HepG2 (cell line): ENCODE results near the gene PDE3B. TPM values are rescaled to one million over a fixed set of nuclear protein-coding genes. Genes with fewer than 3 reads are reported as not detected.
"Not testable (repeated sequence)": the region's sequence is repeated elsewhere in the genome, so short reads cannot be mapped to it uniquely, and the experiment has no call there.

Experiments
- ATAC-seq: fragments of 200-7000 bp; cut with Tn5 transposase; 3 replicates; pipeline ENCODE4 v1.9.1; 2020; ENCODE audit warnings: mild to moderate bottlenecking, moderate library complexity
- BruUV-seq: library from RNA; stranded (reverse); fragments of 400-500 nt; replicated peaks from 2 replicates; lab custom pipeline; 2021; lab: Mats Ljungman, UMichigan
- CTCF ChIA-PET: fragments of 300-600 bp; formaldehyde crosslinking; extraction: SDS; loops from one replicate; lab custom pipeline; 2021; ENCODE audit warnings: low total read pairs, inconsistent platforms, low intra/inter-chr PET ratio; lab: Yijun Ruan, JAX
- POLR2A ChIA-PET: fragments of 350-600 bp; sonication (Branson Sonifier 250); formaldehyde crosslinking; loops from one replicate; lab custom pipeline; 2020; ENCODE audit warnings: antibody characterized with exemption, inconsistent platforms; lab: Yijun Ruan, JAX
- DNase-seq: peaks from one replicate; pipeline ENCODE4 v3.0.0-alpha.2; 2015; ENCODE audit warnings: low spot score
- FAIRE-seq: peaks from 3 replicates; lab custom pipeline; 2011; peaks lifted over from hg19 to GRCh38; lab: Jason Lieb, UNC
- H2AFZ ChIP-seq: one replicate; pipeline ENCODE4 v1.6.1; 2011; ENCODE audit warnings: low read length, inconsistent platforms
- H3K27ac ChIP-seq: fragments of 300-600 bp; 3 replicates; pipeline ENCODE4 v1.8.0; 2011; ENCODE audit warnings: mixed run types, mild to moderate bottlenecking, mixed read lengths, low read length, inconsistent platforms; ENCODE audit not compliant: insufficient read depth; ENCODE audit errors: extremely low read length
- H3K27me3 ChIP-seq, 2 experiments: fragments of 200-600 bp in 1 of 2; 2 replicates in 1 of 2; 3 replicates in 1 of 2; pipeline versions ENCODE4 v1.6.0 to v1.8.0; 2011; ENCODE audit warnings: low read length in 2 of 2, mild to moderate bottlenecking in 2 of 2, moderate library complexity in 2 of 2, inconsistent platforms in 1 of 2; ENCODE audit not compliant: insufficient read depth in 2 of 2, control insufficient read depth in 1 of 2
- H3K36me3 ChIP-seq, 2 experiments: fragments of 200-600 bp in 1 of 2; replicated peaks in 1 of 2; 2 replicates in 1 of 2; 3 replicates in 1 of 2; pipeline versions ENCODE4 v1.5.1 to v1.8.0; 2011; ENCODE audit warnings: low read length in 2 of 2, inconsistent platforms in 1 of 2; ENCODE audit not compliant: insufficient read depth in 2 of 2, control insufficient read depth in 1 of 2
- H3K4me1 ChIP-seq: 2 replicates; pipeline ENCODE4 v1.5.1; 2012; ENCODE audit warnings: low read length, inconsistent platforms; ENCODE audit not compliant: insufficient read depth
- H3K4me2 ChIP-seq: 2 replicates; pipeline ENCODE4 v1.6.0; 2011; ENCODE audit warnings: low read depth, low read length, inconsistent platforms
- H3K4me3 ChIP-seq, 3 experiments: fragments of 200-600 bp in 1 of 3; sonication (generic), shearing (Covaris generic) in 1 of 3; replicated peaks in 1 of 3; 2 replicates each; pipeline ENCODE4 v1.5.1; 2011 to 2016; ENCODE audit warnings: low read length in 3 of 3, inconsistent platforms in 2 of 3, low read depth in 2 of 3, mild to moderate bottlenecking in 2 of 3, control low read depth in 1 of 3, mixed read lengths in 1 of 3; ENCODE audit not compliant: insufficient read depth in 1 of 3
- H3K79me2 ChIP-seq: one replicate; pipeline ENCODE4 v1.6.1; 2011; ENCODE audit warnings: low read length, inconsistent platforms; ENCODE audit not compliant: insufficient read depth
- H3K9ac ChIP-seq: 2 replicates; pipeline ENCODE4 v1.6.0; 2011; ENCODE audit warnings: mild to moderate bottlenecking, low read depth, low read length, inconsistent platforms; ENCODE audit not compliant: insufficient read depth
- H3K9me3 ChIP-seq: 2 replicates; pipeline ENCODE4 v1.5.1; 2012; ENCODE audit warnings: mild to moderate bottlenecking, low read length
- H4K20me1 ChIP-seq: 2 replicates; pipeline ENCODE4 v1.6.0; 2011; ENCODE audit warnings: inconsistent platforms, mild to moderate bottlenecking, low read length, moderate library complexity; ENCODE audit not compliant: insufficient read depth
- GATAD2A ChIP-seq: IDR thresholded peaks from 2 replicates; pipeline ENCODE4 v1.6.1; 2016
- GZF1 ChIP-seq: sonication (generic); formaldehyde crosslinking; IDR thresholded peaks from 2 replicates; pipeline ENCODE4 v1.5.1; 2020; ENCODE audit warnings: mild to moderate bottlenecking, missing genetic modification reagents
- HMGA1 ChIP-seq: sonication (generic); formaldehyde crosslinking; conservative IDR thresholded peaks from 2 replicates; pipeline ENCODE4 v1.4.0; 2020; ENCODE audit warnings: missing genetic modification reagents
- ZNF572 ChIP-seq: sonication (generic); formaldehyde crosslinking; IDR thresholded peaks from 2 replicates; pipeline ENCODE4 v1.5.1; 2020; ENCODE audit warnings: mild to moderate bottlenecking, missing genetic modification reagents
- WGBS: methylation state at CpG from one replicate; pipeline ENCODE4 v1.1.6; 2017; ENCODE audit warnings: low lambda C conversion rate; 5-methylcytosine and 5-hydroxymethylcytosine counted together
- in situ Hi-C: cut with HindIII; loops from 2 replicates; pipeline ENCODE4 v1.10.0; 2017; ENCODE audit warnings: low pct_unique_long_range_greater_than_20kb; ENCODE audit not compliant: extremely low pct_ligation_motif_present
- intact Hi-C: fragments of 100-400 bp; cut with micrococcal nuclease; formaldehyde crosslinking; loops from one replicate; pipeline ENCODE4 v1.10.0; 2022; ENCODE audit not compliant: unreplicated experiment
- polyA plus RNA-seq, 8 experiments: library from polyadenylated mRNA; depleted of rRNA in 3 of 8; stranded (reverse) in 7 of 8; unstranded in 1 of 8; fragments of >200 nt; fragmentation: Illumina TruSeq in 4 of 8; extraction: Trizol in 4 of 8; gene quantifications; 2 replicates each; pipeline versions ENCODE4 v1.2.1 to v1.2.3, GENCODE V29; 2011 to 2016; ENCODE audit warnings: low read depth in 4 of 8, missing spikeins in 1 of 8, mixed read lengths in 1 of 8; ENCODE audit not compliant: insufficient read depth in 1 of 8
- total RNA-seq, 5 experiments: library from RNA; depleted of rRNA; stranded (reverse); fragments of >200 nt; fragmentation: Illumina TruSeq; extraction: Trizol; gene quantifications; 2 replicates each; pipeline ENCODE4 v1.2.3, GENCODE V29; 2016; ENCODE audit warnings: low read depth in 1 of 5
- TF ChIP-seq, protein P1 (sequence below): sonication (generic); formaldehyde crosslinking; IDR thresholded peaks from 2 replicates; pipeline ENCODE4 v1.8.0; 2022; ENCODE audit warnings: mild to moderate bottlenecking, missing genetic modification reagents
- TF ChIP-seq, protein P2 (sequence below): sonication (generic); formaldehyde crosslinking; IDR thresholded peaks from 2 replicates; pipeline ENCODE4 v1.5.0; 2020; ENCODE audit warnings: mild to moderate bottlenecking, low read depth, missing genetic modification reagents, borderline replicate concordance
- TF ChIP-seq, protein P3 (sequence below): sonication (generic); formaldehyde crosslinking; IDR thresholded peaks from 2 replicates; pipeline ENCODE4 v1.4.0; 2020; ENCODE audit warnings: missing genetic modification reagents

PDE3B gene
- total and polyA plus RNA-seq, 2 of the 13 experiments (the other 11 are each of a cell fraction or from before 2014, with no cell fraction given), result 14.1 to 26.5 TPM

DNA sequence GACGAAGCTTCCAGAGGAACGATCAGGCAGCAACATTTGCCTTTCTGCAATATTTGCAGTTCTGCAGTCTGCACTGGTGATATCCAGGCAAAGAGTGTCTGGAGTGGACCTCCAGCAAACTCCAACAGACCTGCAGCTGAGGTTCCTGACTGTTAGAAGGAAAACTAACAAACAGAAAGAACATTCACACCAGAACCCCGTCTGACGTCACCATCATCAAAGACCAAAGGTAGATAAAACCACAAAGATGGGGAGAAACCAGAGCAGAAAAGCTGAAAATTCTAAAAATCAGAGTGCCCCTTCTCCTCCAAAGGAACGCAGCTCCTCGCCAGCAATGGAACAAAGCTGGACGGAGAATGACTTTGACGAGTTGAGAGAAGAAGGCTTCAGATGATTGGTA is 134.9 kb downstream of the PDE3B start:
- ATAC-seq, CTCF ChIA-PET: not testable (repeated sequence)

DNA sequence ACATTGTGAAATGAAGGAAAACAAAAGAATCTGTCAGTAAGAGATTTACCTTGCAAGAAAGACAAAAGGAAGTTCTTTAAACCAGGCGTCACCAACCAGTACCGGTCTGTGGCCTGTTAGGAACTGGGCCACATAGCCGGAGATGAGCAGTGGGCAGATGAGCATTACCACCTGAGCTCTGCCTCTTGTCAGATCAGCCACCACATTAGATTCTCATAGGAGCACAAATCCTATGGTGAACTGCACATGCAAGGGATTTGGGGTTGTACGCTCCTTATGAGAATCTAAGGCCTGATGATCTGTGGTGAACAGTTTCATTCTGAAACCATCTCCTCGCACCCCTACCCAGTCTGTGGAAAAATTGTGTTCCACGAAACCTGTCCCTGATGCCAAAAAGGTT is 140.2 kb downstream of the PDE3B start:
- H3K27ac ChIP-seq, result no peak overlapping the region
- H3K4me1 ChIP-seq, result no peaks in the 10 kb centered on the region
- intact Hi-C loops, result no loop called here
- H3K9ac ChIP-seq, result no peak overlapping the region
- no peak for ATAC-seq
- no peaks in the 10 kb centered on the region for H4K20me1 ChIP-seq
- H3K4me2 ChIP-seq, result no peak overlapping the region
- no peaks in the 10 kb centered on the region for H3K79me2 ChIP-seq
- BruUV-seq, result no TSS peak
- no peak for DNase-seq
- CTCF ChIA-PET, result no interaction called here
- no peaks in the 10 kb centered on the region for H3K9me3 ChIP-seq
- WGBS, result 96% methylated on average over 6 of the region's 6 CpGs
- H3K27me3 ChIP-seq, result no peaks in the 10 kb centered on the region
- FAIRE-seq, result no peak
- in situ Hi-C loops, result no loop called here
- no peak overlapping the region for H3K4me3 ChIP-seq
- POLR2A ChIA-PET, result no interaction called here
- no peak for TF ChIP-seq GATAD2A (CRISPR knock-in tag)
- TF ChIP-seq ZNF572 (CRISPR knock-in tag), result no peak
- TF ChIP-seq, protein P1, sequence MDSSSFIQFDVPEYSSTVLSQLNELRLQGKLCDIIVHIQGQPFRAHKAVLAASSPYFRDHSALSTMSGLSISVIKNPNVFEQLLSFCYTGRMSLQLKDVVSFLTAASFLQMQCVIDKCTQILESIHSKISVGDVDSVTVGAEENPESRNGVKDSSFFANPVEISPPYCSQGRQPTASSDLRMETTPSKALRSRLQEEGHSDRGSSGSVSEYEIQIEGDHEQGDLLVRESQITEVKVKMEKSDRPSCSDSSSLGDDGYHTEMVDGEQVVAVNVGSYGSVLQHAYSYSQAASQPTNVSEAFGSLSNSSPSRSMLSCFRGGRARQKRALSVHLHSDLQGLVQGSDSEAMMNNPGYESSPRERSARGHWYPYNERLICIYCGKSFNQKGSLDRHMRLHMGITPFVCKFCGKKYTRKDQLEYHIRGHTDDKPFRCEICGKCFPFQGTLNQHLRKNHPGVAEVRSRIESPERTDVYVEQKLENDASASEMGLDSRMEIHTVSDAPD (CRISPR knock-in tag), result no peak
- TF ChIP-seq, protein P2, sequence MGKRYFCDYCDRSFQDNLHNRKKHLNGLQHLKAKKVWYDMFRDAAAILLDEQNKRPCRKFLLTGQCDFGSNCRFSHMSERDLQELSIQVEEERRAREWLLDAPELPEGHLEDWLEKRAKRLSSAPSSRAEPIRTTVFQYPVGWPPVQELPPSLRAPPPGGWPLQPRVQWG (CRISPR knock-in tag), result no peak
- TF ChIP-seq HMGA1 (CRISPR knock-in tag), result no peak
- TF ChIP-seq, protein P3, sequence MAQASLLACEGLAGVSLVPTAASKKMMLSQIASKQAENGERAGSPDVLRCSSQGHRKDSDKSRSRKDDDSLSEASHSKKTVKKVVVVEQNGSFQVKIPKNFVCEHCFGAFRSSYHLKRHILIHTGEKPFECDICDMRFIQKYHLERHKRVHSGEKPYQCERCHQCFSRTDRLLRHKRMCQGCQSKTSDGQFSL (CRISPR knock-in tag), result no peak
- TF ChIP-seq GZF1 (CRISPR knock-in tag), result no peak
- H2AFZ ChIP-seq, result no peak overlapping the region
- H3K36me3 ChIP-seq, result no peaks in the 10 kb centered on the region

More for the DNA sequence above, 134.9 kb downstream of the PDE3B start:
- H3K4me2 ChIP-seq, FAIRE-seq, H3K4me1 ChIP-seq, DNase-seq, H2AFZ ChIP-seq, H3K27me3 ChIP-seq, in situ Hi-C loops, H3K36me3 ChIP-seq, intact Hi-C loops, H4K20me1 ChIP-seq, H3K27ac ChIP-seq, POLR2A ChIA-PET, H3K4me3 ChIP-seq, H3K9me3 ChIP-seq, H3K9ac ChIP-seq, H3K79me2 ChIP-seq, BruUV-seq: not testable (repeated sequence)
- 97% methylated on average over 6 of the region's 8 CpGs for WGBS
